GM18502 (cell line): ENCODE results near the gene BOD1L1.
A peak's percentile ranks its signal among the peaks of the same experiment; 100 is the strongest.

Experiments used
- ATAC-seq: cut with Tn5 transposase; IDR thresholded peaks from one replicate; pipeline ENCODE4 v1.9.1; 2021; ENCODE audit warnings: mild to moderate bottlenecking; ENCODE audit not compliant: unreplicated experiment, poor library complexity

Gene BOD1L1

DNA sequence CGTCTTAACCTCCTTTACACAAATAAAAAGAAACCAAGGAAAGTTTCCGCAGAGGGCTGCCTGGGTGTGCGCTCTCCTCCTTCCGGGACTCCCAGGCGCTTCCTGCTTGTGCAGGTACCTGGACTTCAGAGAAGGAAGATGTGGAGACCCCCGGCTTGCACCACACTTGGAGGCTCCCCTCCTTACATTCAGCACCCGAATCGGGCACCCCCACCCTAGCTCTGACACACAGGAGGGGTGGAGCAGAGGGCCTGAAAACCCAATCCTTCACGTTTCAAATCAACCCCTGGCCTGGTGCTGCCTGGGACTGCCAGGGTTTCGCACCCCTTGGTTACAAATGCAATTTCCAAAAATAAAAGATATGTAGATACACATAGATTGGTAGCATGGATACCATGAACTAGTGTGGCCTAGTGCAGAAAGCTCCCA is 86.3 kb downstream of the BOD1L1 start:
- ATAC-seq = no peak

DNA sequence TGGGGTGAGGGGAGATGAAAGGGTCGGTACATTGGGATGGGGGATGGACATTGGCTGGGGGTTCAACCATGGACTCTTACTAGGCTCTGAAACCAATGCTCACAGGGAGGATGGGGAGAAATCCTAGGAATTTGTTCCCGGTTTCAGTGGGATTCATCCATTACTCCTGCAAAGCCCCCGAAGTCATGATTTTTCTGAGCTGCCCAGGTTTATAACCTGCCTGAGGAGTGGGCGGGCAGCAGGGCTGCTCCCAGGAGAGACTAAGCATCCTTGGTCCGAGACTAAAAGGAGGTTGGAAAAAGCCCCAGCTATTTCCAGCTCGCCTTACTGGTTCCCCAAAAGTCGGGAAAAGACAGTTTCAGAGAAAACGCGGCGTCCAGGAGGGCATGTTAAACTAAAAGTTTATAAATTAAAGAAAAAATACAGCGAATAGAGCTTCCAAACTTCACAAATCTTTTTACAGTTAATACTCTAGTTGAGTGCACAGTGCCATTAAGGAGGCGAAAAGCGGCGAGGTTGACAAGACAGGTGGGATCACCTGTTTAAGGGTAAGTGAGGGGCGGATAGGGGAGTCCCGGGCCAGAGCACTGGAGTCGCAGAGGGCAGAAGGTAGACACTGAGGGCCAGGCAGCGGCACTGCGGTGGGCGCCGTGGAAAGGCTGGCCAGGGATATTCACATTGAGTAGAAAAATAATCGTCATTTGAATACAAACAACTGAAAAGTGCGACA is 86.9 kb downstream of the BOD1L1 start:
- no peak for ATAC-seq

DNA sequence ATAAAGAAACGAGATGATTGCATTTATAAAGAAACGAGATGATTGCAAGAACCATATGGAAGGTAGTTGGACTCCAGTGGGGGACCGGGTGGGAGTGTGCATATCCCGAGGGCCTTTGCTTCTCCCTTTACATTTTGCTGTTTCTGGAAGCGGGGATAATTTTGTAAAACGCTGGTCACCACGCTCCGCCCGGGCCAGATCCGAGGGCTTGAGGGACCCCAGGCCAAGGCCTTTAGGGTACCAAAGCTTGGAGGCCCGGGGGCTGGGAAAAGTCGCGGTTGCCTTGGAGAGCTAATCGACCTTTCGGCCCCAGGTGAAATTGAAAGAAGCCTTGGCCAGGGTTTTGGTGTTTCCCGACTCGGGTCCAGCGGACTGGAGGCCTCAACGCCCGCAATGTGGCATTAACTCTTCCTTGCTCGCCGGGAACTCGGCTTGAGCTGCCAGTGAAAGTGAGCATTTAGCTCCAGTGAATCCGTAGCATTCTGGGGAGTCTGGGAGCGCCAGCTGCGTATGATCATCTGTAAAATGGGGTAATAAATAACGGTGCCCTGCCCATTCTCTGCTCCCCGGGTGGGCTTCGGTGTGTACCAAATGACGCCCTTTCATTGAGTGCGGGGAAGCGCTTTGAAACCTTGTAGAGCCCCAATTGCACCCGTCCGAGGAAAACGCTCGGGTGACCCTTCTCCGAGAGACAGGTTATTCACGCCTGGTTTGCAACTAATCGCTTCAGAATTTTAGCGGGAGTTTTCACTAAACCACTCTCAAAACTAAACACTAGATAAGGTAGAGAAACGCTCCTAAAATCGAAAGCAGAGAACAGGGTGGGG is 87.7 kb downstream of the BOD1L1 start:
- no peak for ATAC-seq

DNA sequence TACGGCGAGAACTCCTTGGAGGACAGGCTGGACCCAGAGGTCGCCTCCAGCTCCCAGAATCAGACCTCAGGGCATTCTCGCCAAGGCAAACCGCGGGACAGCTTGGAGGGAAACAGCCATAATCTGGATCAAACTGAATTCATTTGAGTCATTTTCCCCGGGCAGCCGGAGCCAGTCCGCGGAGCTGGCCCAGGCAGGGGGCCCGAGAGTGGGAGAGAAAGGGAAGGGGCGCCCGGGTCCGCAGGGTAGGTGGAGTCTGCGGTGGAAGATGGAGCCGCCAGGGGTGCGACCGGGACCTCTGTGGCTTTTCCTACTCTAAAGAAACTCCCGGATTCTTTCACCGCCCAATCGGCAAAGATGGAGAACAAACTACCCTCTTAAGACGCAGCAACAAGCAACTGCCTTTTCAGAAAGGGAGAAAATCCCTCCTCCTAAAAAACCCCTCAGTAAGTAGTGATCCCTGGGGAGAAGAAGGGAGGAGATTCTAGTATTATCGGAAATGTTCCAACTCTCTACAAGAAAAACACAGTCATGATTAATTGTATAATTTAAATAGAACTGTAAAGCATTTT is 88.4 kb downstream of the BOD1L1 start:
- no peak for ATAC-seq

DNA sequence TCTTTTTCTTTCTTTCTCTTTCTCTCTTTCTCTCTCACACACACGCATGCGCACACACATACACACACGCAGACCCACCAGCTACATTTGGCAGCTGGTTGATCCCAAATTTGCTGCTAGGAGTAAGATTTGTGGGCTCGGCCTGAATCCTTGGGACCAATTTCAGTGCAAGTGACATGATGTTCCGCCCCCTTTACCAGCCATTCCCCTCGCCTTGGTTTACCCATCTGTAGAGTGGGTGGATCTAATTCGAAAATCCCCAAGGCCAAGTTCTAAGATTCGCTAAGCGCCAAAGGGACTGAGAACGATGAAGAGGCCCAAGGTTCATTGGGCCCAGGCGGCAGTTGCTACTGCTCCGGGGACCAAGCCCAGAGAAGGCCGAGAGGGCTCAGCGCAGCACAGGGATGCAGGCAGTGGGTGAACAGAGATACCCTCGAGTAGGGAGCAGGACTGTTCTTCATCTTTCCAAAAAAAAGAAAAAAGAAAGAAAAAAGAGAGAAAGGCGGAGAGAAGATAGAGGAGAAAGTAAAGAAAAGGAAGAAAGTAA is 89.0 kb downstream of the BOD1L1 start:
- ATAC-seq = no peak

DNA sequence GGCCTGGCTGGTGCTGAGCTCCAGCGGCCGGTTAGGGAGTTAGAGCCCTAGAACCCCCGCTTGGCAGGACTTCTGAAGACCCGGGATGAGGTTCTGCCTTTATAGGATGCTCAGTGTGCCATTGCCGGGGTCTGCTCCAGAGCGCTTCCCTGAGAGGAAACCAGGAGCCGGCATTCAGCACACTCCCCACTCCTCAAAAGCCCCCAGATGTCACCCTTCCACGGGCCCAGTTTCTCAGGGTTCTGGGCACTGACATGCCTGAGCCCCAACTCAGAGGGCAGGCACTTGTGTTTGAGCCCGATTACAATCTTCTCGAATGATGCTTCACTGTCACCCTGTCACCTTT is 89.7 kb downstream of the BOD1L1 start:
- no peak for ATAC-seq

DNA sequence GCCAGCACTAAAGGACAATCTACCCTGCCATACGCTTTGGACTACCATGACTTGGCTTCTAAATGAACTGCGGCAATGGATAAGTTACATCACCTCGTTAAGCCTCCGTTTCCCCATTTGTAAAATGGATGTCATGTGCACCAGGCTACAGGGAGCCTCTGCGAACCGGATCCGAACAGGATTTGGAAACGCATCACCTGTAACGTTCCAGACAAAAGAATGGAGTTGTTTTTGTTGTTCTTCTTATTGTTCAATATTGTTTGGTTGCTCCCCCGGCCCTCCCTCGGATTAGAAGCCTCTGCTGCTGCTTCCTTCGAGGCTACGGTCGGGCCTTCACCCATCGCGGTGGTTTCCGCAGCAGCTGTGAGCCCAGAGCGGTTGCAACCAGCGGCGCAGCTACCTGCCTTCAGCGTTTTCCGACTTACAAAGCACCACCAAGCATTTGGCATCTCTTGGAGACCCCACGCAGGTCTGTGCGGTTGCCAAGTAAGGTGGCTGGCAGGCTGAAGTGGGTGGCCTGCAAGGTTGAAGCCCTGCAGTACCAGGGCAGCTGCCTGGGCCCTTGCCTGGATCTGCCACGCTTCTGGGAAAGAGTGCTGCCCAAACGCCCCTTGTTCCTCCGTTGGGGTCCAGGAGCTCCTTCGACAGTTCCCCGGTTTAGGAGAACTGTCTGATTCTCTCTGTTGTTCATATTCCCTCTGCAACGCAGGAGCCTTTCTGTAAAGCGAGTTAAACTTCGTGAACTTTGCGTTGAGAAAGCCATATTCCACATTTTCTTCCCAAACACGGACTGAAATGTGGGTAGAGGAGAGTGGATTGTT is 90.3 kb downstream of the BOD1L1 start:
- no peak for ATAC-seq

DNA sequence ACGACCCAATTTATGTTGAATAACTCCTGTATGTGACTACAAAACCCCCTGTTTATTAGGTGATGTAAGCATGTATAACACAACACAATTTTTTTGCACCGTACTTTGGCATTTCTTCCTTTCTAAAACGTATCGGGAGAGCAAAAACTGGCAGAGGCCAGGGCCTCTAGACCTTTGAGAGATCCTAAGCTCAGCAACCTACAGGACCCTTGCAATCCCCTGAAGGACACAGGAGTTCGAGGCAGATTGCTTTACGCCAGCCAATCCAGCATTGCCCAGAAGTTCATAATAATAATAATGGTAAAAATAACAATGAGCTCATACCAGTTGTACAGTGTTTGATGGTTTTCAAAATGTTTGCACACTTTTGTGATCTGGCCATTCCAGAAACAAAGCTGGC is 90.9 kb downstream of the BOD1L1 start:
- no peak for ATAC-seq

DNA sequence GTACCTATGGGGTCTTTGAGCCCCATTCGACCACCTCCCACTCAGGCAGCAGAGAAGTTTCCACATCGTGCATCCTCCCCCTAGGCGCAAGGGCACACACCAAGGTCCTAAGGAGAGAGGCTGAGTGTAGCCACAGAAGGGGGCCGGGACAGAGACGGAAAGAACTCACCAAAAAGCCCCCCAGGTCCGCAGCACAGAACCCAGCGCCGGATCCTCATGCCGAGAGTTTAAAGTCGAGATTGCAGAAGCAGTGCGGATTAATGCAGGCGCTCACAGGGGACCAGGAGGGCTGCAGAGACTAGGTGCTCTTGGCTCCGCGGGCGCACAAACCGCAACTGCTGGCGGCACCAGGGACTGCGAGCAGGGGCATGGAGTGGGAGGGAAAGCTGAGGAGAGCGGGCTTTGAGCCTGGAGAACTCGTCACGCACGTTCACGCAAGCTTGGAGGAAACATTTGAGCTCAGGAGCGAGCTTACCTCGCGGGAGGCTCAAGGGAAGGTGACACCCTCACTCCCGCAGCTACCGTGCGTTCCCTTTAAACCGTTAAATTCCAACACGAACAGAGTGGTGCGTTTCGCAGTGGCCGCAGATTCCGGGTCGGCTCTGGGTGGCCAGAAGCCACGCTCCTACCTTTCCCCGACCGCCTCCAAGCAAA is 91.7 kb downstream of the BOD1L1 start:
- ATAC-seq = no peak

DNA sequence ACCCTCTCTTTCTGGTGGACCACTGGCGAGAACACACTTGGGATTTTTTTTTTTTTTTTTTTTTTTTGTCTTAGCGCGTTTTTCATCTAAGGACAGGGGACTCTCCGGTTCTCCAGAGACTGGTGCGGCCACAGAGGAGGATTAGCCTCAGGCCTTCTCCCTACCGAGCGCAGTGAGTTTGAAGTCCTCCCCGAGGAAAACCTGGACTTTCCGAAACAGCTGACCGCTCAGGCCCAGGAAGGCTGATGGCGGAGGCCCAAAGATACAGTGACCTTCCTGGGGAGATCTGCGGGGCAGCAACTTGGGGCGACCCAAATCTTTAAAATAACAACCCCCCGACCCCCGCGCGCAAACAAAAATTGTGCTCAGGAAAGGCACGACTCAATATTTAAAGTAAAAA is 92.4 kb downstream of the BOD1L1 start:
- ATAC-seq = no peak

DNA sequence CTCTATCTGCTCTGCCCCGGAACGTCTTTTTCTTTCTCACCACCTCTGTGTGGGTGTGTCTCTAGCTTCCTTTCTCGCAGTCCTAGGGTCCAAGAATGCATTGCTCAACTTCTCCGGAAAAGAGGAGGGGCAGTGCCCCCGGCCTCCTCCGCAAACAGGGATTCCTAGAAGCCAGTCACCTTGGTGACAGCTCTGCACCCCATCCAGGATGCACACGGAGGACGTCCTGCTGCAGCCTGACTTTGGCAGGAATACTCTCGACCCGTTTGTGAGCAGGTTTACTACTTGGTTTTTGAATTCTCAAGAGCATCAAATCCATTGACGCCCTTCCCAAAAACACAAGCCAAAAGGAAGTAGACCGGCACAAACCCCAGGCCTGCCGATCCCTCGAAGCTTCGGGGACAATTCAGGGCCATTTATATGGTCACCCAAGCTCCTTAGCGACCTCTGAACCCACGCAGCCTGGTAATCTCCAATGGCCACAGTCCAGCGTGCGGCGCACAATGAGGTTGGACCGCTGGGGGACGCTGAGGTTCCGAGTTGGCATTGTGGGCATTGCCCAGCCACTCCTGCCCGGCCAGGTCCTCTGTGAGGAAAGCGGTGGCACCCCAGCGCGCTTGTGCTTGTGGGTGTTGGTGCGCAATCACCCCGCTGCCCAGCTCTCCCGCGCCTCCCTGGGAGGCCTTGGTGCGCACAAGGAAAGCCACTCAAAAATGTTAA is 93.0 kb downstream of the BOD1L1 start:
- no peak for ATAC-seq

DNA sequence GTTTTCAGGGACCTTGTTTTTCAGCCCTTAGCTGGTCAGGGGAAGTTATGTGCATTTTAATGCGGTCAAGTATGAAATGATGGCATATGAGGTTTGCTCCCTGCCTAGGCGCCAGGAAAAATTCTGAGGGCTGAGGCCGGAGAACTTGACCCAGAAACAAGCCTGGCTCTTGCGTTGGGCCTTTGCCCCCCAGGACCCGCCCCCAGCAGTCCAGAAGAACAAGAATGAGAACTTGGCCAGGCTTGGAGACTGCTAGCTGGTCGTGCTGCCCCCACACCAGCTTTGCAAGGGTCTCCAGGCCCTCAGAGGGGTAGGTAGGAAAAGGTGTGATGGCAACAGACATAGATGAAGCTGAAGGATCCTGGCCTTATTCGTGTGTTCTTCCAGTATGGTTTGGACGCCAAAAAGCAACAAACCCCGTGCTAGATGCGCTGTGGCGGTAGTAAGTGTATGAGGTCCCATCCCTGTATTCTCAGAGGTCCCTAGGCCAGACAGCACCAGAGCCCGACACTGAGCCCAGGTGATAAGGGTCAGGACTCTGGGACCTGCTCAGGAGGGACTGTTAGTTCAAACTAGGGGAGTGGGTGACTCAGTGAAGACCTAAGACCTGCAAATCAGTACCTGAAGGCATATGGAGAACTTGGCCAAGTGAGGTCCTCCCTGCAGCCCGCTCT is 93.7 kb downstream of the BOD1L1 start:
- no peak for ATAC-seq

DNA sequence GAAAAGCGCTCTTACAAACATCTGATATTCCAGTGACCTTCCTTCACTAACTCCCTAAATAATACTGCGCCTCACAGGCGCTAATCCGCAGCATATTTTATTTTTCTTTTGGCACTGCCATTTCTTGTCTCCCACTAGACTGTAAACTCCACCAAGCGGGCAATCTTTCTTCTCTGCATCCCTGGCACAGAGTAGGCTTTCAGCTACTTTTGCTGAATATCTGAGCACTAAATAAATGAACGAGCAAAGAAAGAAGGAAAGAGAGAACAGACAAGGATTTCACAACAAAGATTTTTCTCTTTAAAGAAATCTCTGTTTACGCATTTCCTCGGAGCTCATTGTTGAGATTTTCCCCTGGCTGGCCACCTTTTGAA is 95.9 kb downstream of the BOD1L1 start:
- ATAC-seq = no peak

DNA sequence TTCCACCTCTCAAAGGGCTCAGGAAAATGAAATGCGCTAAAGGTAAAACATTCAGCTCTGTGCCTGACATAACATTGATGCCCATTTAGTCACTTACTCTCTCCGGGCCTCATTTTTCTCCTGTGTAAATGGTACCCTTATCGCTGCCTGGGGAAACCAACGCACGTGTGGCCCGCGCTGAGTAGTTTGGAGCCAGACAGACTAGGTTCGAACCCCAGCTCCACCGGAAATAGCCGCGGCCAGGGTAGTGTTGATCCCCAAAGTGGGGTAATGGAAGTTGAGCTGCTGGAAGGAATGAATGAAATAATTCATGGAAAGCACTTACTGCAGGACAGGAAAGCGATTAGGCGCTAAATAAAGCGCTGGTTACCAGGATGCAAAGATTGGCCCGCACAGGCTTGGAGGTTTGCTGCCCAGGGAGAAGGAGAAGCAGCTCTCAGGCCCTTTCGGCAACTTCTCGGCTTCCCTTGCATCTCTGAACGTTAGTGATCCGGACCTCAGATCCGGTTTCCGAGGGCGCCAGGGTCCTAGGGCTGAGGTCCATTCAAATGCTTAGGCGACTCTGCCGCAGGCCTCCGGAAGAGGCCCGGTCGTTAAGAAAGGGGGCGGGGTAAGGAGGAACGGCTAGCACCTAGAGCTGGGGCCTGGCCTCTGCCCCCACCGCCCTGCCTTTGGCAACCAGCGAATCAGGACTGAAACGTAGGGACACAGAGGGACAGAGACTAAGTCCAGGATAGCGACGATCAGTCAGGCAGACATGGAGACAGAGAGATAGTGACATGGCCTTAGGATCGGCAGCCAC is 96.5 kb downstream of the BOD1L1 start:
- ATAC-seq = no peak

DNA sequence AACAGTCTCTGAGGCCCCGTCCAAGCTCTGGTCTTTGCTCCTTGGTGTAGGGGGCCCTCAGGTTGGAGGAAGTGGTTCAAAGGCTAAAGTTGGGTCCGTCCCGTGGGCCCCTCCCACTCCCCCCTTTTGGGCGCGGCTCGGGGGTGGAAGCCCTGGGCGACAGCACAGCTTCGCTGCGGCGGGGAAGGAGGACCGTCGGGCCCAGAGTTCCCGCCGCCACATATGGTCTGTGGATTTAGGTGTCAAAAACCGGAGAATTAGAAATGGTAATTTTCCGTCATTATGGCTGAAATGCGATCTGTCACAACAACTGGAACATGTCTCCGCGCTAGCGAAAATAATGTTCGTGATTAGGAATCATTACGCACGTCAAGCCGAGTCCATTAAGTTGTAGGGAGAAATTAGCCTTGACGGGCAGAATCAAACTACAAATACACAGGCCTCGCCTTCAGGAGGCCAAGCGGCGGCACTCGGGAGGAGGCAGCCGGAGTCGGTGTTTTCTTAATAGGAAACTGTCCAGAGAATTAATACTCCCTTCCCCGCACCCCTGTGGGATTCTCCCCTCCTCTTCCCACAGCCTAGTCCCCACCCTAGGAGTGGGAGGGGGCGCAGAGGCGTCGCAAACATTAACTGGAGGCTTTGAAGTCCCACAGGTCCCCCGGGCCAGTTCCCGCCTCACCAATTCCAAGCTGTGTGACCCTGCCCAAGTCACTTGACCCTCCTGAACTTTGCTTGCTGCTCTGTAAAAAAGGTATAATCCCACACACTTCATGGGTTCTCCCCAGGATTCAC is 98.2 kb downstream of the BOD1L1 start:
- ATAC-seq = no peak

DNA sequence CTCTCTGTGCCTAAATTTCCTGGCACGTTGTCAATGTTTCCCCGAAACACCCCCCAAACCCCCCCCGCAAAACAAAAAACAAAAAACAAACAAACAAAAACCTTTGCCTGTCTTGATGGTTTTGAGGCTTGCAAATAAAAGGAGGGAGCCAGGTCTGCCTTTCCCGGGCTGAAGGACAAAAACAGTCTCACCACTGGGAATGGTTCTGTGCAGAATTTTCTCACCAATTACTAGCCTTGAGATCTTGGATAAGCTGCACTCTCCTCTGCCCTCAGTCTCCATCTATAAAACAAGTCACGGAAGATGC is 98.8 kb downstream of the BOD1L1 start:
- ATAC-seq = no peak

DNA sequence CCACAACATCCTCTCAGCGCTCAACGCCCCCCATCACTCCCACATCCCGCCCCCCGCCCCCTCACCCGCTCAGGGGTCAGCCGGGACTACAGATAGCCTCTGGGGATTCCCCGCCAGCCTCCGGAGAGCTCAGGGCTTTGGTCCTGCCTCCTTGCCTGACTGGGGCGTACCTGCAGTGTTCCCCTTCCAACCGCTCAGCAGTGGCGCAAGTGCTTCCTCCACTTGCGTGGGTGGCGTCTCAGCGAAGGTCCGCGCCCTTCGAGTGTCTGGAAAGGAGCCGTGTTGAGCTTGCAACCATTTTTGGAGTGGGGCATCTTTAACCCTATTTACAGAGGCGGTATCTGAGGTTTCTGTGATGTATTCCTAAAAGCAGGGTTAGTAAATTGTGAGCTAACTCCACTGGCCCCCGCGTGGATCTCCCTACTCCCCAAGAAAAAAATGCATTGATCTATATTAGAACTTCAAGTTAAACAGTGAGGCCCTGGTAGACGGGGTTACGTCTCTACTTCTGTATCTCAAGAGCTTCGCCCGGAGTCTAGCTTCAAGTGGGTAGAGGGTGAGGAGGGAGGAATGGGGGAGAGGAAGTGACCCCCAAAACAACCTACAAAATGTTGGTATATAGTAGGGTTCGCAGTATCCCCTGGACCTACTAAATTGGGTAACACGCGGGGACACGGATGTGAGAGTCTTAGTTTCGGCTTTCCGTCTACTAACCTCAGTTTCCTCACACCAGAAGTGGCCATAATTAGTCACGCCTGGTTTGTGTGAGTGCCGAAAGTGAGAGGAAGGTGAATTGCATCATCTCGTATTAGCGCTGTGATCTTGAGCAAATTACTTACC is 99.3 kb downstream of the BOD1L1 start:
- ATAC-seq = peak; percentile 79
